ENCODE results near the gene CDC6.

Gene CDC6

DNA sequence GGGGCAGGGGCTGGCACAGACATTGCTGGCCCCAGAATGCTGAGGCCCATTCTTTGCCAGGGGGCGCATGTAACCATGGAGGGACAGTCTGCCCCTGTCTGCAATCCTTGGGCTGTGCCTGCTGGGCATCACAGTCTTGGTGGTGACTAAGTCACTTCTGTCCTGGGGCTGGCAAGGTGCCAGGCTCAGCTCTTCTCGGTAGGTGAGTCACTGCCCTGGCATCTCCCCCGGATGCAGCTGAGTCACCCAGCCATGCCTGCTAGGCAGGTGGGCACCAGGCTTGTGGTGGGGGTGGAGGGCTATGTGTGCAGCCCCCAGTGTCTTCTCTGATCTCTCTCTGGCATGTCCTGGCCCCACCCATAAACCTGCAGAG, 26.9 kb downstream of the CDC6 start:
- no peak for DNase-seq (ENCODE audit: extremely low read depth, insufficient read length)
- TF ChIP-seq CTCF (IDR thresholded peaks at IDR 0.05; ENCODE audit: insufficient read depth, low read length, poor library complexity, severe bottlenecking), result no peak
- Histone ChIP-seq H3K36me3 (ENCODE audit: control insufficient read depth, insufficient read depth, low read length) (no peaks in the 10 kb centered on the region), H3K4me3 (replicated peaks; ENCODE audit: low read depth, low read length) (no peak overlapping the region), H3K27me3 (replicated peaks; ENCODE audit: control insufficient read depth, insufficient read depth, low read length) (no peaks in the 10 kb centered on the region)

- no peak for DNase-seq (ENCODE audit: extremely low read depth, insufficient read length)
- TF ChIP-seq CTCF (IDR thresholded peaks at IDR 0.05; ENCODE audit: insufficient read depth, low read length, poor library complexity, severe bottlenecking), result no peak
- H3K27me3 ChIP-seq (replicated peaks; ENCODE audit: control insufficient read depth, insufficient read depth, low read length), result no peaks in the 10 kb centered on the region
- H3K4me3 ChIP-seq (replicated peaks; ENCODE audit: low read depth, low read length), result no peak overlapping the region
- H3K36me3 ChIP-seq (ENCODE audit: control insufficient read depth, insufficient read depth, low read length), result no peaks in the 10 kb centered on the region
Measured at GRCh38 chr17:40315206-40315605, 27.5 kb downstream of the CDC6 start.

GRCh38 chr17:40315678-40316570, 28.2 kb downstream of the CDC6 start:
- Histone ChIP-seq H3K36me3 (ENCODE audit: control insufficient read depth, insufficient read depth, low read length) (no peaks in the 10 kb centered on the region), H3K4me3 (replicated peaks; ENCODE audit: low read depth, low read length) (no peak overlapping the region), H3K27me3 (replicated peaks; ENCODE audit: control insufficient read depth, insufficient read depth, low read length) (no peaks in the 10 kb centered on the region)
- no peak for DNase-seq (ENCODE audit: extremely low read depth, insufficient read length)
- TF ChIP-seq CTCF (IDR thresholded peaks at IDR 0.05; ENCODE audit: insufficient read depth, low read length, poor library complexity, severe bottlenecking), result no peak

DNA sequence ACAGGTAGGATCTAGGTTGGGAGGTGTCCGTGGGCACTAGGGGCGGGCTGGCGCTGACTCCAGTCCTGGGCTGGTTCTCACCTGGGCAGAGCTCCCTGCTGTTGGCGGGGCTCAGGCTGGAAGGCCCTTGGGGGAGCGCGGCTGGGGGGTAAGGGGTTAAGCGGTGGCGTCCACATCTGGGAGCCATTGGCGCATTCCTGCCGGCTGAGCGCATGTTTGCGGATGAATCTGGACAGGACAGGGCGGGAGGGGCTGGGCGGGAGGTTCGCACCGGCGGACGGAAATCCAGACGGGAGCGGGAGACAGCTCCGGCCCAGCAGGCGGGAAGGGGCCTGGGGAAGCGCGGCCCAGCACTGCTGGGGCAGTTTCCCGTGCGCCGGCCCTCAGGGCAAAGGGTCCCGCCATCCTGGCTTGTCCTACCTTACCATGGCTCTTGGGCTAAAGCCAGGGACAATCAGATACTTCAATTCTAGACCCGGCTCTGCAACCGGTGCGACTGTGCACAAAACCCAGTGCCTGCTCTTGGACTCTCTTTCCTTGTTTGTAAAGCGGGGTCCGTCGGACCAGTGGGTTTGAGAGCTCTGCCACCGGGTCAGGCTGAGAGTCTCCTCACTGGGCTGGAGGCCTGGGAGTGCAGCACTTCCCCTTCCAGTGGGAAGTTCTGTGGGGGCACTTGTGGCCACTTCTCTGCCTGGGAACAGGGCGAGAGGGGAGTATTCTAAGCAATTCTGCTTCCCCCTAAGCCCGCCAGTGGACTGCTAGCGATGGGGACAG, 29.1 kb downstream of the CDC6 start:
- no peaks in the 10 kb centered on the region for H3K27me3 ChIP-seq (replicated peaks; ENCODE audit: control insufficient read depth, insufficient read depth, low read length)
- TF ChIP-seq CTCF (IDR thresholded peaks at IDR 0.05; ENCODE audit: insufficient read depth, low read length, poor library complexity, severe bottlenecking), result no peak
- no peak for DNase-seq (ENCODE audit: extremely low read depth, insufficient read length)

GRCh38 chr17:40317345-40317873, 29.7 kb downstream of the CDC6 start:
- peak overlapping the region; percentile 66 for H3K4me3 ChIP-seq (replicated peaks; ENCODE audit: low read depth, low read length)
- no peak for DNase-seq (ENCODE audit: extremely low read depth, insufficient read length)
- no peaks in the 10 kb centered on the region for H3K36me3 ChIP-seq (ENCODE audit: control insufficient read depth, insufficient read depth, low read length)
- H3K27me3 ChIP-seq (replicated peaks; ENCODE audit: control insufficient read depth, insufficient read depth, low read length), result no peaks in the 10 kb centered on the region
- peak; percentile 91 for TF ChIP-seq CTCF (IDR thresholded peaks at IDR 0.05; ENCODE audit: insufficient read depth, low read length, poor library complexity, severe bottlenecking)

More for the DNA sequence above, 29.1 kb downstream of the CDC6 start:
- Histone ChIP-seq H3K4me3 (replicated peaks; ENCODE audit: low read depth, low read length) (no peak overlapping the region), H3K36me3 (ENCODE audit: control insufficient read depth, insufficient read depth, low read length) (no peaks in the 10 kb centered on the region)
